ENCODE data around the gene HEXIM2. TPM values are rescaled to one million over a fixed set of nuclear protein-coding genes. Genes with fewer than 3 reads are reported as not detected.
A peak's percentile ranks its signal among the peaks of the same experiment; 100 is the strongest.

The HEXIM2 gene, protein sequence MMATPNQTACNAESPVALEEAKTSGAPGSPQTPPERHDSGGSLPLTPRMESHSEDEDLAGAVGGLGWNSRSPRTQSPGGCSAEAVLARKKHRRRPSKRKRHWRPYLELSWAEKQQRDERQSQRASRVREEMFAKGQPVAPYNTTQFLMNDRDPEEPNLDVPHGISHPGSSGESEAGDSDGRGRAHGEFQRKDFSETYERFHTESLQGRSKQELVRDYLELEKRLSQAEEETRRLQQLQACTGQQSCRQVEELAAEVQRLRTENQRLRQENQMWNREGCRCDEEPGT
- total RNA-seq (2016; rRNA removed; fragmentation: Illumina TruSeq; extraction: Trizol) = 27.1 and 30.8 TPM in 2 replicates
- 22.3 and 23.3 TPM in 2 replicates for total RNA-seq (2016; cell fraction: cytosol; rRNA removed; fragmentation: Illumina TruSeq; extraction: Trizol; ENCODE audit: low read depth)
- 26.7 and 27.9 TPM in 2 replicates for total RNA-seq (2016; cell fraction: insoluble cytoplasmic fraction; rRNA removed; fragmentation: Illumina TruSeq; extraction: Trizol)
- total RNA-seq (2016; cell fraction: membrane; rRNA removed; fragmentation: Illumina TruSeq; extraction: Trizol) = 25.8 and 28.7 TPM in 2 replicates
- 13.7 and 16.4 TPM in 2 replicates for total RNA-seq (2016; cell fraction: nucleus; rRNA removed; fragmentation: Illumina TruSeq; extraction: Trizol)
- polyA plus RNA-seq (2011; rRNA removed) = 31.8 and 32.4 TPM in 2 replicates
- 32.2 and 44.9 TPM in 2 replicates for polyA plus RNA-seq (2011; cell fraction: cytosol; rRNA removed)
- 22.5 and 27.3 TPM in 2 replicates for polyA plus RNA-seq (2011; cell fraction: nucleus; rRNA removed)
- polyA plus RNA-seq (2012) = 22.2 and 24.9 TPM in 2 replicates
- polyA plus RNA-seq (2016; cell fraction: cytosol; fragmentation: Illumina TruSeq; extraction: Trizol; ENCODE audit: low read depth) = 14.6 and 18.5 TPM in 2 replicates
- polyA plus RNA-seq (2016; cell fraction: insoluble cytoplasmic fraction; fragmentation: Illumina TruSeq; extraction: Trizol; ENCODE audit: low read depth) = 35.4 and 36.8 TPM in 2 replicates
- 19.7 and 26.6 TPM in 2 replicates for polyA plus RNA-seq (2016; cell fraction: membrane; fragmentation: Illumina TruSeq; extraction: Trizol; ENCODE audit: low read depth)
- polyA plus RNA-seq (2016; cell fraction: nucleus; fragmentation: Illumina TruSeq; extraction: Trizol; ENCODE audit: insufficient read depth, low read depth) = 36.3 and 37.9 TPM in 2 replicates
- polyA minus RNA-seq (2011; rRNA and poly(A)+ RNA removed; ENCODE audit: low replicate concordance) = 9.1 and 26.8 TPM in 2 replicates
- polyA minus RNA-seq (2011; cell fraction: cytosol; rRNA and poly(A)+ RNA removed) = 17.8 and 20.5 TPM in 2 replicates
- polyA minus RNA-seq (2011; cell fraction: nucleus; rRNA and poly(A)+ RNA removed) = 12.4 and 13.2 TPM in 2 replicates
- Bru-seq, nascent RNA = percentile 67 among the genes with signal in this experiment
- percentile 53 among the genes with signal in this experiment for BruChase-seq, experiment 1, labeled RNA remaining after a 6-hour chase
- BruChase-seq, experiment 2, labeled RNA remaining after a 2-hour chase = percentile 58 among the genes with signal in this experiment
- long read RNA-seq, experiment 1, transcript HEXIM2-207 (3 exons, 1,246 nt) = major isoform, 26 of 78 reads
- long read RNA-seq, experiment 1, transcript HEXIM2-206 (3 exons, 1,176 nt) = minor isoform, 7 of 78 reads
- long read RNA-seq, experiment 1, transcript HEXIM2-204 (4 exons, 796 nt) = minor isoform, 20 of 78 reads
- long read RNA-seq, experiment 1, partial matches to known transcripts = 7 of 78 reads
- long read RNA-seq, experiment 1, other reads (novel, unspliced or antisense) = 13 of 78 reads
- long read RNA-seq, experiment 2, transcript HEXIM2-204 (4 exons, 796 nt) = major isoform, 16 of 67 reads
- long read RNA-seq, experiment 2, transcript HEXIM2-207 (3 exons, 1,246 nt) = major isoform, 16 of 67 reads
- long read RNA-seq, experiment 2, partial matches to known transcripts = 22 of 67 reads
- long read RNA-seq, experiment 2, other reads (novel, unspliced or antisense) = 9 of 67 reads

DNA sequence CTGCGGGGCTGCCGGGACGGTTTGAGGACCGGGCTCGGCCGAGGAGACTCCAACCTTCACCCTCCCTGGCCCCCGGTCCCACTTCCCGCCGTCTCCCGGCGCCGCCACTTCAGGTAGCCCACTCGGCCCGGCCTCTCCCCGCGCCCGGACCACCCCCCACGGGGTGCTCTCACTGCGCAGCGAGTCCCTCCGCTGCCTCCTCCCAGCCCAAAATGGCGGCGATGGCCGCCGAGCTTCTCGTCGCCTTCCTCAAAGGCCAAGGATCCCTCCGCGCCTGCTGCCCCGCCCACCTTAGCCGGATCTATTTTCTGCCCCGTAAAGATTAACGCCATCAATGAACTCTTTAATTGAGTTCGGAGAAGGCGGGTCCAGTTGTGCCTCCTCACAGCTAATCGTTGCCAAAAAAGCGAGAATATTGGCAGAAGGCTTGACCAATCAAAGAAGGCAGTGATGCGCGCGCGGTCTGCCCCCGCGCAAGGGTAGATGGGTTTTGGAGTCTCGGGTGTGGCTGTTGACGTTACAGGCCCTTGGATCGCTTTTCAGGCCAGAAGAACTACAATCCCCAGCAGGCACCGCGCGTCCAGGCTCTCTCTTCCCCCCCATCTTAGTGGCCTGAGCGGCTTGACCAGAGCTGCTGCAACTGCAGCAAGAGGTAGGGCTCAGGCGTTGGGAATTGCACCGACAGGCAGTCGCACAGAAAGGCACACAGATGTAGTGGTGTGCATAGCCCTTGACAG is at the start of gene HEXIM2:
Gene HEXIM2 (plus strand): TSS at position 588 of the 737 bp plus-strand sequence. CDS start 919 bp downstream, outside the sequence.
- ChIA-PET CTCF (ENCODE audit: low intra/inter-chr PET ratio, low total read pairs) (interaction anchor here (1.6 to 5.6 kb wide), 5 partner anchors 10 to 36 kb away, joined by 3 to 39 read pairs (median 10); partner anchors contain the start of genes ACBD4 and HEXIM1), POLR2A (interaction anchor here (0.5 to 24.3 kb wide), 35 partner anchors 7 to 386 kb away, joined by 3 to 2487 read pairs (median 6); partner anchors contain the start of genes ACBD4, EFTUD2, HEXIM1 and HEXIM2)
- H3K36me3 ChIP-seq (replicated peaks in 1 of 2; ENCODE audit: control insufficient read depth in 1 of 2, insufficient read depth in 2 of 2, low read length in 2 of 2) = peaks cover 5 to 10% of the 10 kb centered on the region in 2 experiments; a peak in 4 of 5 replicates
- FAIRE-seq (peak; percentile 100), DNase-seq (ENCODE audit: low spot score) (peak; percentile 100), ATAC-seq (peak; percentile 92)
- in situ Hi-C loops (cut with HindIII; ENCODE audit: extremely low pct_ligation_motif_present, low pct_unique_long_range_greater_than_20kb) (no loop called here), intact Hi-C loops (cut with micrococcal nuclease; ENCODE audit: unreplicated experiment) (loop anchor here (1.0 to 2.0 kb wide), 4 partner anchors 9 to 35 kb away; partner anchors contain the start of gene HEXIM1)
- H3K4me1 ChIP-seq (ENCODE audit: insufficient read depth, low read length) = peaks cover 59% of the 10 kb centered on the region
- H3K4me3 ChIP-seq (replicated peaks in 1 of 3; ENCODE audit: insufficient read depth in 1 of 3, low read depth in 2 of 3, low read length in 3 of 3) = peak within 1 kb of the TSS; percentile 74 to 93 (median 92)
- H3K79me2 ChIP-seq (ENCODE audit: insufficient read depth, low read length) = peaks cover 32% of the 10 kb centered on the region
- H3K9me3 ChIP-seq (ENCODE audit: low read length) = no peaks in the 10 kb centered on the region
- peak within 1 kb of the TSS; percentile 98 for H3K27ac ChIP-seq (ENCODE audit: extremely low read length, insufficient read depth, low read length)
- WGBS (ENCODE audit: low lambda C conversion rate) = under 1% methylated on average over 41 of the region's 53 CpGs
- H2AFZ ChIP-seq (ENCODE audit: low read length) = no peak within 1 kb of the TSS
- H3K9ac ChIP-seq (ENCODE audit: insufficient read depth, low read depth, low read length) = peak within 1 kb of the TSS; percentile 100
- TSS peak; percentile 81 for BruUV-seq (replicated peaks)
- H3K4me2 ChIP-seq (ENCODE audit: low read depth, low read length) = peak within 1 kb of the TSS; percentile 96
- H4K20me1 ChIP-seq (ENCODE audit: insufficient read depth, low read length) = no peaks in the 10 kb centered on the region
- H3K27me3 ChIP-seq (ENCODE audit: control insufficient read depth in 1 of 2, insufficient read depth in 2 of 2, low read length in 2 of 2) = no peaks in the 10 kb centered on the region; a peak in 1 of 5 replicates
- TF ChIP-seq SP140L (CRISPR knock-in tag; IDR thresholded peaks at IDR 0.05; ENCODE audit: borderline replicate concordance) (0 out of 2 replicates have a peak, but pooled peaks have one; percentile 31), HOXA9 (CRISPR knock-in tag; IDR thresholded peaks at IDR 0.05; ENCODE audit: borderline replicate concordance) (no peak; the same call in 1 of the 2 replicates), NFATC3 (CRISPR knock-in tag; IDR thresholded peaks at IDR 0.05) (no peak), ARHGAP35 (CRISPR knock-in tag; IDR thresholded peaks at IDR 0.05; ENCODE audit: borderline replicate concordance) (0 out of 2 replicates have a peak, but pooled peaks have one; percentile 33), ZEB1 (IDR thresholded peaks at IDR 0.05; ENCODE audit: insufficient replicate concordance, low read depth) (no peak), TEAD2 (CRISPR knock-in tag; IDR thresholded peaks at IDR 0.05) (no peak; the same call in 1 of the 2 replicates), GABPB1 (CRISPR knock-in tag; IDR thresholded peaks at IDR 0.05) (peak; percentile 88), ARNT (IDR thresholded peaks at IDR 0.05) (no peak)
- TF ChIP-seq, protein P1, sequence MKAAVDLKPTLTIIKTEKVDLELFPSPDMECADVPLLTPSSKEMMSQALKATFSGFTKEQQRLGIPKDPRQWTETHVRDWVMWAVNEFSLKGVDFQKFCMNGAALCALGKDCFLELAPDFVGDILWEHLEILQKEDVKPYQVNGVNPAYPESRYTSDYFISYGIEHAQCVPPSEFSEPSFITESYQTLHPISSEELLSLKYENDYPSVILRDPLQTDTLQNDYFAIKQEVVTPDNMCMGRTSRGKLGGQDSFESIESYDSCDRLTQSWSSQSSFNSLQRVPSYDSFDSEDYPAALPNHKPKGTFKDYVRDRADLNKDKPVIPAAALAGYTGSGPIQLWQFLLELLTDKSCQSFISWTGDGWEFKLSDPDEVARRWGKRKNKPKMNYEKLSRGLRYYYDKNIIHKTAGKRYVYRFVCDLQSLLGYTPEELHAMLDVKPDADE (CRISPR knock-in tag; IDR thresholded peaks at IDR 0.05) = peak; percentile 91
- TF ChIP-seq, protein P2, sequence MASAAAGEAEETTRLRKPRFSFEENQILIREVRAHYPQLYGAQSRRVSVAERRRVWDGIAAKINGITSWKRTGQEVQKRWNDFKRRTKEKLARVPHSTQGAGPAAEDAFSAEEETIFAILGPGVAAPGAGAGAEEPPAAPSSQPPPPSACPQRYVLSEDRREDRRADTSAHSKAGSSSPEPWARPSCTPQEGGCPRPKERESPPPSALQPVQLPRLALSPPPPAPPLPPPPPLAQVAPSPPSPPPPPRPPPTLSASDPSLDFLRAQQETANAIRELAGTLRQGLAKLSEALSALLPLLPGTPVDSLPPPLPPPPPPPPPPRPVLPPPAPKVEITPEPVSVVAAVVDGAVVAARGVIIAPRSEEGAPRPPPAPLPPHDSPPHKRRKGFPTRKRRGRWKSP (CRISPR knock-in tag; IDR thresholded peaks at IDR 0.05) = peak; percentile 48
- TF ChIP-seq, protein P3, sequence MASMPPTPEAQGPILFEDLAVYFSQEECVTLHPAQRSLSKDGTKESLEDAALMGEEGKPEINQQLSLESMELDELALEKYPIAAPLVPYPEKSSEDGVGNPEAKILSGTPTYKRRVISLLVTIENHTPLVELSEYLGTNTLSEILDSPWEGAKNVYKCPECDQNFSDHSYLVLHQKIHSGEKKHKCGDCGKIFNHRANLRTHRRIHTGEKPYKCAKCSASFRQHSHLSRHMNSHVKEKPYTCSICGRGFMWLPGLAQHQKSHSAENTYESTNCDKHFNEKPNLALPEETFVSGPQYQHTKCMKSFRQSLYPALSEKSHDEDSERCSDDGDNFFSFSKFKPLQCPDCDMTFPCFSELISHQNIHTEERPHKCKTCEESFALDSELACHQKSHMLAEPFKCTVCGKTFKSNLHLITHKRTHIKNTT (CRISPR knock-in tag; IDR thresholded peaks at IDR 0.05) = no peak
